Mammary epithelial cell (primary cell): ENCODE results near the gene CLMN.

Experiments
- EZH2 ChIP-seq: IDR thresholded peaks from 2 replicates; pipeline ENCODE4 v1.6.1; 2012; ENCODE audit warnings: low read length, inconsistent platforms, borderline replicate concordance
- TF ChIP-seq, protein P1 (sequence below), 2 donors: IDR thresholded peaks in 1 of 2; conservative IDR thresholded peaks in 1 of 2; 2 replicates each; pipeline ENCODE4 v1.5.1; 2011 to 2012; ENCODE audit warnings: inconsistent platforms in 2 of 2, low read length in 2 of 2, mild to moderate bottlenecking in 2 of 2, control low read depth in 1 of 2, low read depth in 1 of 2; ENCODE audit not compliant: insufficient read depth in 1 of 2; ENCODE audit errors: extremely low read depth in 1 of 2

DNA sequence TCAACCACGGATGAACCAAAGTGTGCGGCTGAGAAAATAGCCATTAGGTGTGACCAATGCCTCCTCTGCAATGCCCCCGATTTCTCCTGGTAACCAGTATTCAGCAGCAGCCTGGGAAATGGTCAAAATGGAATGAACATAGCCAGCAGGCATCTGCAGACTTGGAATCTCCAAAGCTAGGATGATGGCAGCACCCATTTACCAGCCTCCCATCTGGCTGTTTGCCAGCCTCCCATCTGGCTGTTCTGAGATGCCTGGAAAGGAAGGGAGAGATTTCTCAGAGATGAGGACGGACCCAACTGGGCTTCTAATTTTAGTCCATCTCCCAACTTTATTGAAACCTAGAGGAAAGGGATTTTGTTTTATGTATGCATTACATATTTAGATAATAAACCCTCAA is 16.2 kb downstream of the CLMN start:
- TF ChIP-seq, protein P1, sequence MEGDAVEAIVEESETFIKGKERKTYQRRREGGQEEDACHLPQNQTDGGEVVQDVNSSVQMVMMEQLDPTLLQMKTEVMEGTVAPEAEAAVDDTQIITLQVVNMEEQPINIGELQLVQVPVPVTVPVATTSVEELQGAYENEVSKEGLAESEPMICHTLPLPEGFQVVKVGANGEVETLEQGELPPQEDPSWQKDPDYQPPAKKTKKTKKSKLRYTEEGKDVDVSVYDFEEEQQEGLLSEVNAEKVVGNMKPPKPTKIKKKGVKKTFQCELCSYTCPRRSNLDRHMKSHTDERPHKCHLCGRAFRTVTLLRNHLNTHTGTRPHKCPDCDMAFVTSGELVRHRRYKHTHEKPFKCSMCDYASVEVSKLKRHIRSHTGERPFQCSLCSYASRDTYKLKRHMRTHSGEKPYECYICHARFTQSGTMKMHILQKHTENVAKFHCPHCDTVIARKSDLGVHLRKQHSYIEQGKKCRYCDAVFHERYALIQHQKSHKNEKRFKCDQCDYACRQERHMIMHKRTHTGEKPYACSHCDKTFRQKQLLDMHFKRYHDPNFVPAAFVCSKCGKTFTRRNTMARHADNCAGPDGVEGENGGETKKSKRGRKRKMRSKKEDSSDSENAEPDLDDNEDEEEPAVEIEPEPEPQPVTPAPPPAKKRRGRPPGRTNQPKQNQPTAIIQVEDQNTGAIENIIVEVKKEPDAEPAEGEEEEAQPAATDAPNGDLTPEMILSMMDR (conservative IDR thresholded peaks at IDR 0.05 in 1 of 2, IDR thresholded peaks at IDR 0.05 in 1 of 2; ENCODE audit: extremely low read depth in 1 of 2, insufficient read depth in 1 of 2, low read depth in 1 of 2, low read length in 2 of 2): no peak
- no peak for TF ChIP-seq EZH2
